ENCODE data around the gene SLC37A1. TPM values are rescaled to one million over a fixed set of nuclear protein-coding genes. Genes with fewer than 3 reads are reported as not detected.

SLC37A1 gene
- total and polyA plus RNA-seq, 9 of the 15 experiments (the other 6 are each of a cell fraction or from before 2014, with no cell fraction given), result 0.06 to 3.4 (median 0.40) TPM

DNA sequence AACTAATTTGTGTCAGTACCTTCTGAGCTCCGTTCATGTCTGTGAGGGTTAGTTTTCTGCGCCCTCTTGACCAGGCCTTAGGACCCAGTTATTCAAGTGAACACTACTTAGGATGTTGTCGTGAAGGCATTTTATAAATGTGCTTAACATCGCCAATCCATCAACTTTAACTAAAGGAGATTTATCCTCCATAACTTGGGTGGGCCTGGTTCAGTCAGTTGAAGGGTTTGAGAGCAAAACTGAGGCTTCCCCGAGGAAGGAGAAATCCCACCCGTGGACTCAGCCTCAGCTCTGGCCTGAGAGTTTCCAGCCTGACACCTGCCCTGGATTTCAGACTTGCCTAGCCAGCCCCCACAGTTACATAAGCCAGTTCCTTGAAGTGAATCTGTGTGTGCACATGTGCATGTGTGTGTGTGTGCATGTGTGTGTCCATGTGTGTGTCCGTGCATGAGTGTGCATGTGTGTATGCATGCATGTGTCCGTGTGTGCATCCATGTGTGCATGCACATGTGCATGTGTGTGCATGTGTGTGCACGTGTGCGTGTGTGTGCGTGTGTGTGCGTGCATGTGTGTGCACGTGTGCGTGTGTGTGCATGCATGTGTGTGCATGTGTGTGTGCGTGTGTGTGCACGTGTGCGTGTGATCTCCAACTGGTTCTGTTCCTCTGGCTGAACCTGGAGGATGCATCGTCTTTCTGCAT is 77.7 kb downstream of the SLC37A1 start:
- peaks cover 45 to 60% of the 10 kb centered on the region in 2 experiments for H3K27me3 ChIP-seq (ENCODE audit: control insufficient read depth in 2 of 2, insufficient read depth in 2 of 2, low read length in 2 of 2)
- peaks cover 0 to 8% of the 10 kb centered on the region in 2 experiments; a peak in 1 of 5 replicates for H3K4me1 ChIP-seq (replicated peaks in 1 of 2; ENCODE audit: control insufficient read depth in 2 of 2, insufficient read depth in 2 of 2, low read length in 2 of 2)
- in situ Hi-C loops (cut with MboI), result loop anchor here (10.0 kb wide), 1 partner anchor 223 kb away; no protein-coding TSS in a partner anchor
- intact Hi-C loops (cut with micrococcal nuclease), result loop anchor here (5.0 kb wide), 2 partner anchors 49 to 226 kb away; no protein-coding TSS in a partner anchor
- ChIA-PET CTCF (ENCODE audit: low intra/inter-chr PET ratio) (no interaction called here), POLR2A (interaction anchor here (2.3 to 2.6 kb wide), 2 partner anchors 8 to 13 kb away, joined by 7 to 13 read pairs; no protein-coding TSS in a partner anchor)
- H3K4me2 ChIP-seq (ENCODE audit: insufficient read depth, low read length), result no peak overlapping the region
- no peak overlapping the region for H3K4me3 ChIP-seq
- no TSS peak for BruUV-seq (replicated peaks)
- no peak overlapping the region for H3K27ac ChIP-seq (ENCODE audit: extremely low read depth, low read depth, low read length)
- no peak overlapping the region for H3K9ac ChIP-seq (ENCODE audit: insufficient read depth in 1 of 2, low read depth in 2 of 2, low read length in 2 of 2)
- H3K9me1 ChIP-seq (ENCODE audit: control insufficient read depth, insufficient read depth, low read length), result peaks cover 3% of the 10 kb centered on the region
- H3K79me2 ChIP-seq (ENCODE audit: control insufficient read depth, insufficient read depth, low read length), result no peaks in the 10 kb centered on the region
- WGBS (ENCODE audit: insufficient coverage, low coverage, missing lambda C conversion rate), result 29% methylated on average over 13 of the region's 18 CpGs
- no peaks in the 10 kb centered on the region for H3K36me3 ChIP-seq (ENCODE audit: control insufficient read depth, insufficient read depth, low read length)
- H2AFZ ChIP-seq (ENCODE audit: low read depth, low read length), result no peak overlapping the region
- H4K20me1 ChIP-seq (replicated peaks; ENCODE audit: control insufficient read depth, insufficient read depth, low read length), result no peaks in the 10 kb centered on the region; the same call in 1 of the 2 replicates
- no peaks in the 10 kb centered on the region for H3K9me3 ChIP-seq (replicated peaks; ENCODE audit: control insufficient read depth, insufficient read depth, low read depth, low read length)
- ATAC-seq, result no peak
- FAIRE-seq, result peak; percentile 51
- TF ChIP-seq, protein P1, sequence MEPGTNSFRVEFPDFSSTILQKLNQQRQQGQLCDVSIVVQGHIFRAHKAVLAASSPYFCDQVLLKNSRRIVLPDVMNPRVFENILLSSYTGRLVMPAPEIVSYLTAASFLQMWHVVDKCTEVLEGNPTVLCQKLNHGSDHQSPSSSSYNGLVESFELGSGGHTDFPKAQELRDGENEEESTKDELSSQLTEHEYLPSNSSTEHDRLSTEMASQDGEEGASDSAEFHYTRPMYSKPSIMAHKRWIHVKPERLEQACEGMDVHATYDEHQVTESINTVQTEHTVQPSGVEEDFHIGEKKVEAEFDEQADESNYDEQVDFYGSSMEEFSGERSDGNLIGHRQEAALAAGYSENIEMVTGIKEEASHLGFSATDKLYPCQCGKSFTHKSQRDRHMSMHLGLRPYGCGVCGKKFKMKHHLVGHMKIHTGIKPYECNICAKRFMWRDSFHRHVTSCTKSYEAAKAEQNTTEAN (CRISPR knock-in tag; IDR thresholded peaks at IDR 0.05), result peak; percentile 92
- TF ChIP-seq ZNF134 (CRISPR knock-in tag; conservative IDR thresholded peaks at IDR 0.05) (peak; percentile 91), SMAD3 (CRISPR knock-in tag; conservative IDR thresholded peaks at IDR 0.05) (no peak)
- no peak for DNase-seq (ENCODE audit: extremely low read depth in 1 of 4, low spot score in 3 of 4)

All from K562 (cell line).